ENCODE data around the gene KRTAP19-2.
"Not testable (repeated sequence)": the region's sequence is repeated elsewhere in the genome, so short reads cannot be mapped to it uniquely, and the experiment has no call there.

Gene KRTAP19-2

GRCh38 chr21:30487336-30487735 is at the start of gene KRTAP19-2:
KRTAP19-2 (minus strand) TSS chr21:30487436; CDS start chr21:30487348, 88 bp downstream.
- no peak for DNase-seq

GRCh38 chr21:30518876-30519275 is 31.6 kb upstream of the KRTAP19-2 start:
- no peak for DNase-seq

GRCh38 chr21:30515681-30516080 is 28.4 kb upstream of the KRTAP19-2 start:
- DNase-seq: no peak

- DNase-seq: not testable (repeated sequence)
Observed at GRCh38 chr21:30505621-30506205, 18.5 kb upstream of the KRTAP19-2 start.

GRCh38 chr21:30502041-30502440 is 14.8 kb upstream of the KRTAP19-2 start, which contains the start of gene KRTAP19-5:
KRTAP19-5 (minus strand) TSS chr21:30502141; CDS start chr21:30502090, 51 bp downstream.
- DNase-seq: no peak

- DNase-seq: no peak
Observed at GRCh38 chr21:30497065-30497464, 9.8 kb upstream of the KRTAP19-2 start, which contains the start of gene KRTAP19-4. KRTAP19-4 (minus strand) TSS chr21:30497165; CDS start chr21:30497110, 55 bp downstream.

GRCh38 chr21:30491963-30492428 is 4.8 kb upstream of the KRTAP19-2 start, which contains the start of gene KRTAP19-3:
KRTAP19-3 (minus strand) TSS chr21:30492013; CDS start chr21:30491957, 56 bp downstream.
- DNase-seq: no peak

- no peak for DNase-seq
Observed at GRCh38 chr21:30486180-30486579, 1.1 kb downstream of the KRTAP19-2 start.

- DNase-seq: no peak
Observed at GRCh38 chr21:30482130-30482529, 5.1 kb downstream of the KRTAP19-2 start.

GRCh38 chr21:30480145-30480544 is 7.1 kb downstream of the KRTAP19-2 start, which contains the start of gene KRTAP19-1:
KRTAP19-1 (minus strand) TSS chr21:30480367; CDS start chr21:30480317, 50 bp downstream.
- no peak for DNase-seq

GRCh38 chr21:30479259-30479658 is 8.0 kb downstream of the KRTAP19-2 start:
- DNase-seq: no peak

- no peak for DNase-seq
Observed at GRCh38 chr21:30478004-30478403, 9.2 kb downstream of the KRTAP19-2 start.

GRCh38 chr21:30468900-30469714 is 18.1 kb downstream of the KRTAP19-2 start:
- DNase-seq: no peak

GRCh38 chr21:30463713-30464112 is 23.5 kb downstream of the KRTAP19-2 start:
- DNase-seq: no peak

- DNase-seq: no peak
Observed at GRCh38 chr21:30448514-30448913, 38.7 kb downstream of the KRTAP19-2 start.

- DNase-seq: no peak
Observed at GRCh38 chr21:30447056-30447455, 40.2 kb downstream of the KRTAP19-2 start.

GRCh38 chr21:30444204-30444603 is 43.0 kb downstream of the KRTAP19-2 start:
- DNase-seq: no peak

- DNase-seq: no peak
Observed at GRCh38 chr21:30443226-30443625, 44.0 kb downstream of the KRTAP19-2 start.

GRCh38 chr21:30439975-30440374 is 47.3 kb downstream of the KRTAP19-2 start, which contains the start of gene KRTAP15-1:
KRTAP15-1 (plus strand) TSS chr21:30440275; CDS start chr21:30440328, 53 bp downstream.
- no peak for DNase-seq

Measured in NCI-H774 (cell line).